Heart left ventricle (tissue), 13 donors: ENCODE measurements around the gene LMAN2.

Source experiments
- POLR2A ChIP-seq, 2 donors: fragments of 450-650 bp; IDR thresholded peaks; one replicate each; pipeline ENCODE4 v1.6.1; 2017; ENCODE audit warnings: antibody characterized with exemption in 2 of 2, mild to moderate bottlenecking in 2 of 2, moderate library complexity in 2 of 2
- TF ChIP-seq, protein P1 (sequence below), 12 donors: fragments of 200-600 bp; sonication (generic) in 4 of 12; IDR thresholded peaks; one replicate each; pipeline versions ENCODE4 v1.5.0 to v1.8.0; 2018 to 2022; ENCODE audit warnings: antibody characterized with exemption in 12 of 12, mild to moderate bottlenecking in 5 of 12
- donor health status: ischemic (EF 13 %, LVEDD 7.1; RV severe dilation, severe dysfunction).
- donor health status: DM: no; HTN: yes; CAD: no.
- donor health status: DM: no; HTN: no; CAD: no.
- donor health status: ischemic (EF 25% LVEDD 6.9; RV normal size, moderate dysfunction).
- donor health status: ischemic (EF 25% LVEDD 5.7; RV mildly dilated, moderate dysfunction).
- donor health status: ischemic (EF 35%, LVEDD 5.7; RV mildly dilated, moderate dysfunction).
- donor health status: nonischemic (EF 11% LVEDD 7.7; RV severe dilation, severe dysfunction).
- donor health status: DM: yes; HTN: yes; CAD: no.
- donor health status: PGD.
- donor health status: ischemic (EF 29% LVEDD 5.4; RV normal size, mild dysfunction).
- donor health status: nonischemic (EF 23%, LVEDD 6.1; RV moderate dilation, normal function).

GRCh38 chr5:177327539-177328522 is 23.6 kb downstream of the LMAN2 start:
- TF ChIP-seq, protein P1, sequence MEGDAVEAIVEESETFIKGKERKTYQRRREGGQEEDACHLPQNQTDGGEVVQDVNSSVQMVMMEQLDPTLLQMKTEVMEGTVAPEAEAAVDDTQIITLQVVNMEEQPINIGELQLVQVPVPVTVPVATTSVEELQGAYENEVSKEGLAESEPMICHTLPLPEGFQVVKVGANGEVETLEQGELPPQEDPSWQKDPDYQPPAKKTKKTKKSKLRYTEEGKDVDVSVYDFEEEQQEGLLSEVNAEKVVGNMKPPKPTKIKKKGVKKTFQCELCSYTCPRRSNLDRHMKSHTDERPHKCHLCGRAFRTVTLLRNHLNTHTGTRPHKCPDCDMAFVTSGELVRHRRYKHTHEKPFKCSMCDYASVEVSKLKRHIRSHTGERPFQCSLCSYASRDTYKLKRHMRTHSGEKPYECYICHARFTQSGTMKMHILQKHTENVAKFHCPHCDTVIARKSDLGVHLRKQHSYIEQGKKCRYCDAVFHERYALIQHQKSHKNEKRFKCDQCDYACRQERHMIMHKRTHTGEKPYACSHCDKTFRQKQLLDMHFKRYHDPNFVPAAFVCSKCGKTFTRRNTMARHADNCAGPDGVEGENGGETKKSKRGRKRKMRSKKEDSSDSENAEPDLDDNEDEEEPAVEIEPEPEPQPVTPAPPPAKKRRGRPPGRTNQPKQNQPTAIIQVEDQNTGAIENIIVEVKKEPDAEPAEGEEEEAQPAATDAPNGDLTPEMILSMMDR (IDR thresholded peaks at IDR 0.05) = no peak
- TF ChIP-seq POLR2A (IDR thresholded peaks at IDR 0.05) = no peak
